Measurements from ENCODE around the gene SYCE1.

SYCE1 gene

GRCh38 chr10:133509700-133510099, 55.7 kb downstream of the SYCE1 start:
- no peak for DNase-seq

Data from DMS79 treated with DMSO at 0.1 percent for 48 hours (cell line).